Hematopoietic multipotent progenitor cell treated with erythropoietin and hydrocortisone succinate and interleukin-3 and kit ligand, for 8 days (in vitro differentiated cells): ENCODE data around the gene COA8.
"Not testable (repeated sequence)": the region's sequence is repeated elsewhere in the genome, so short reads cannot be mapped to it uniquely, and the experiment has no call there.

Experiments
- DNase-seq: peaks from one replicate; pipeline ENCODE4 v3.0.0-alpha.2; 2015

COA8 gene

GRCh38 chr14:103581206-103581605 lies 18.4 kb downstream of the COA8 start:
- no peak for DNase-seq

- no peak for DNase-seq
Measured at GRCh38 chr14:103581954-103582703, 19.4 kb downstream of the COA8 start.

- no peak for DNase-seq
Measured at GRCh38 chr14:103584326-103584915, 21.7 kb downstream of the COA8 start.

GRCh38 chr14:103593577-103593976 lies 30.8 kb downstream of the COA8 start:
- no peak for DNase-seq

- DNase-seq: no peak
Measured at GRCh38 chr14:103594265-103594664, 31.5 kb downstream of the COA8 start.

GRCh38 chr14:103597623-103598377 lies 35.0 kb downstream of the COA8 start:
- DNase-seq: no peak

GRCh38 chr14:103600503-103600902 lies 37.7 kb downstream of the COA8 start:
- DNase-seq: no peak

- DNase-seq: no peak
Measured at GRCh38 chr14:103604620-103605019, 41.9 kb downstream of the COA8 start.

- DNase-seq: peak; percentile 64
Measured at GRCh38 chr14:103606963-103607668, 44.4 kb downstream of the COA8 start.

GRCh38 chr14:103607822-103608221 lies 45.1 kb downstream of the COA8 start:
- DNase-seq: no peak

GRCh38 chr14:103609081-103609480 lies 46.3 kb downstream of the COA8 start:
- not testable (repeated sequence) for DNase-seq

GRCh38 chr14:103611215-103611614 lies 48.5 kb downstream of the COA8 start:
- no peak for DNase-seq

- no peak for DNase-seq
Measured at GRCh38 chr14:103613517-103613916, 50.8 kb downstream of the COA8 start.

GRCh38 chr14:103616635-103617300 lies 54.0 kb downstream of the COA8 start:
- no peak for DNase-seq

- DNase-seq: no peak
Measured at GRCh38 chr14:103619057-103619456, 56.3 kb downstream of the COA8 start.

GRCh38 chr14:103621860-103622259 lies 59.1 kb downstream of the COA8 start:
- DNase-seq: no peak

GRCh38 chr14:103623308-103623707 lies 60.5 kb downstream of the COA8 start:
- no peak for DNase-seq

- no peak for DNase-seq
Measured at GRCh38 chr14:103623883-103624482, 61.2 kb downstream of the COA8 start.

- DNase-seq: peak; percentile 63
Measured at GRCh38 chr14:103624860-103625259, 62.1 kb downstream of the COA8 start.

GRCh38 chr14:103625356-103626095 lies 62.8 kb downstream of the COA8 start:
- no peak for DNase-seq

- no peak for DNase-seq
Measured at GRCh38 chr14:103626146-103626850, 63.5 kb downstream of the COA8 start.
